Measurements from ENCODE around the gene OR5AK2.
"Not testable (repeated sequence)": the region's sequence is repeated elsewhere in the genome, so short reads cannot be mapped to it uniquely, and the experiment has no call there.

The OR5AK2 gene

GRCh38 chr11:56988614-56989013, at the start of gene OR5AK2:
TSS of gene OR5AK2 (plus strand) at chr11:56988914. CDS start at chr11:56988914, 0 bp downstream.
- no peak for DNase-seq (ENCODE audit: low read depth in 2 of 2)

- not testable (repeated sequence) for DNase-seq (ENCODE audit: low read depth in 2 of 2)
Observed at GRCh38 chr11:56945526-56945925, 43.2 kb upstream of the OR5AK2 start.

GRCh38 chr11:56948991-56949515, 39.7 kb upstream of the OR5AK2 start:
- DNase-seq (ENCODE audit: low read depth in 2 of 2), result no peak

- no peak for DNase-seq (ENCODE audit: low read depth in 2 of 2)
Observed at GRCh38 chr11:56950510-56950909, 38.2 kb upstream of the OR5AK2 start.

- DNase-seq (ENCODE audit: low read depth in 2 of 2), result not testable (repeated sequence)
Observed at GRCh38 chr11:56953907-56954306, 34.8 kb upstream of the OR5AK2 start.

- no peak for DNase-seq (ENCODE audit: low read depth in 2 of 2)
Observed at GRCh38 chr11:56961609-56962008, 27.1 kb upstream of the OR5AK2 start.

GRCh38 chr11:56967726-56968125, 21.0 kb upstream of the OR5AK2 start:
- DNase-seq (ENCODE audit: low read depth in 2 of 2), result no peak

- DNase-seq (ENCODE audit: low read depth in 2 of 2), result no peak
Observed at GRCh38 chr11:56968524-56968923, 20.2 kb upstream of the OR5AK2 start.

- no peak for DNase-seq (ENCODE audit: low read depth in 2 of 2)
Observed at GRCh38 chr11:56977314-56977713, 11.4 kb upstream of the OR5AK2 start.

- no peak for DNase-seq (ENCODE audit: low read depth in 2 of 2)
Observed at GRCh38 chr11:56990702-56991101, 2.0 kb downstream of the OR5AK2 start.

- no peak for DNase-seq (ENCODE audit: low read depth in 2 of 2)
Observed at GRCh38 chr11:56994532-56994931, 5.8 kb downstream of the OR5AK2 start.

- DNase-seq (ENCODE audit: low read depth in 2 of 2), result no peak
Observed at GRCh38 chr11:57001674-57002401, 13.1 kb downstream of the OR5AK2 start.

- DNase-seq (ENCODE audit: low read depth in 2 of 2), result no peak
Observed at GRCh38 chr11:57008373-57008772, 19.7 kb downstream of the OR5AK2 start.

GRCh38 chr11:57015679-57016078, 27.0 kb downstream of the OR5AK2 start:
- no peak for DNase-seq (ENCODE audit: low read depth in 2 of 2)

- no peak for DNase-seq (ENCODE audit: low read depth in 2 of 2)
Observed at GRCh38 chr11:57031556-57031955, 42.8 kb downstream of the OR5AK2 start.

Data from stimulated activated CD8-positive, alpha-beta memory T cell treated with anti-CD3 and anti-CD28 coated beads, Interleukin-2, amount 100 ng/mL, for 1 hour (primary cell).